ENCODE results near the gene AGAP3. TPM values are rescaled to one million over a fixed set of nuclear protein-coding genes. Genes with fewer than 3 reads are reported as not detected.

The AGAP3 gene
- total RNA-seq, 1 experiment from 2014 or later, result 126 TPM

GRCh38 chr7:151176401-151176800, 90.1 kb downstream of the AGAP3 start:
- Histone ChIP-seq H3K79me2 (ENCODE audit: insufficient read depth, low read length) (no peaks in the 10 kb centered on the region), H2AFZ (ENCODE audit: low read depth, low read length, poor library complexity, severe bottlenecking) (no peak overlapping the region), H3K36me3 (ENCODE audit: control insufficient read depth in 1 of 2, insufficient read depth in 2 of 2, low read length in 2 of 2) (no peaks in the 10 kb centered on the region), H3K9me3 (ENCODE audit: control insufficient read depth in 1 of 2, insufficient read depth in 1 of 2, low read depth in 1 of 2, low read length in 2 of 2) (peaks cover 0 to 8% of the 10 kb centered on the region in 2 experiments; a peak in 1 of 4 replicates), H3K27me3 (ENCODE audit: insufficient read depth, low read length) (no peaks in the 10 kb centered on the region), H3K9me2 (ENCODE audit: insufficient read depth) (no peaks in the 10 kb centered on the region), H3K4me1 (ENCODE audit: control insufficient read depth in 1 of 2, insufficient read depth in 2 of 2, low read length in 2 of 2) (no peaks in the 10 kb centered on the region), H3K9ac (ENCODE audit: low read length) (no peak overlapping the region), H4K20me1 (ENCODE audit: insufficient read depth) (no peaks in the 10 kb centered on the region), H3K4me2 (ENCODE audit: low read length) (no peak overlapping the region), H3K27ac (ENCODE audit: low read depth, low read length) (no peak overlapping the region), H3K4me3 (replicated peaks in 1 of 2; ENCODE audit: low read depth in 1 of 2, low read length in 2 of 2) (no peak overlapping the region)
- ChIA-PET CTCF (interaction anchor here (1.2 kb wide), 1 partner anchor 52 kb away, joined by 3 read pairs; no protein-coding TSS in a partner anchor), RAD21 (ENCODE audit: low non-redundant PET in 1 of 2, low total read pairs in 2 of 2, uncharacterized antibody in 2 of 2, unreplicated experiment in 2 of 2) (no interaction called here), POLR2A (no interaction called here)
- no TSS peak for BruUV-seq (replicated peaks)
- intact Hi-C loops (cut with micrococcal nuclease), result no loop called here
- ATAC-seq, result no peak
- TF ChIP-seq YY1 (IDR thresholded peaks at IDR 0.05; ENCODE audit: extremely low read depth, insufficient replicate concordance, low read depth, low read length) (no peak), POLR2AphosphoS5 (IDR thresholded peaks at IDR 0.05; ENCODE audit: low read depth, low read length) (no peak), TCF7L2 (IDR thresholded peaks at IDR 0.05; ENCODE audit: borderline replicate concordance, extremely low read depth, insufficient read depth, insufficient read length) (no peak), FOSL1 (IDR thresholded peaks at IDR 0.05; ENCODE audit: low read depth) (no peak), CEBPB (IDR thresholded peaks at IDR 0.05; ENCODE audit: low read depth) (no peak), REST (IDR thresholded peaks at IDR 0.05; ENCODE audit: low read depth) (no peak), CTCF (IDR thresholded peaks at IDR 0.05 in 2 of 3, conservative IDR thresholded peaks at IDR 0.05 in 1 of 3; ENCODE audit: borderline replicate concordance in 1 of 3, insufficient read depth in 1 of 3, low read depth in 2 of 3, low read length in 2 of 3) (no peak)
- no peak for DNase-seq (ENCODE audit: low read depth, low spot score)
